Measurements from ENCODE around the gene CXCR5. TPM values are rescaled to one million over a fixed set of nuclear protein-coding genes. Genes with fewer than 3 reads are reported as not detected.

CXCR5 gene
- total RNA-seq, 1 experiment from 2014 or later = not detected

DNA sequence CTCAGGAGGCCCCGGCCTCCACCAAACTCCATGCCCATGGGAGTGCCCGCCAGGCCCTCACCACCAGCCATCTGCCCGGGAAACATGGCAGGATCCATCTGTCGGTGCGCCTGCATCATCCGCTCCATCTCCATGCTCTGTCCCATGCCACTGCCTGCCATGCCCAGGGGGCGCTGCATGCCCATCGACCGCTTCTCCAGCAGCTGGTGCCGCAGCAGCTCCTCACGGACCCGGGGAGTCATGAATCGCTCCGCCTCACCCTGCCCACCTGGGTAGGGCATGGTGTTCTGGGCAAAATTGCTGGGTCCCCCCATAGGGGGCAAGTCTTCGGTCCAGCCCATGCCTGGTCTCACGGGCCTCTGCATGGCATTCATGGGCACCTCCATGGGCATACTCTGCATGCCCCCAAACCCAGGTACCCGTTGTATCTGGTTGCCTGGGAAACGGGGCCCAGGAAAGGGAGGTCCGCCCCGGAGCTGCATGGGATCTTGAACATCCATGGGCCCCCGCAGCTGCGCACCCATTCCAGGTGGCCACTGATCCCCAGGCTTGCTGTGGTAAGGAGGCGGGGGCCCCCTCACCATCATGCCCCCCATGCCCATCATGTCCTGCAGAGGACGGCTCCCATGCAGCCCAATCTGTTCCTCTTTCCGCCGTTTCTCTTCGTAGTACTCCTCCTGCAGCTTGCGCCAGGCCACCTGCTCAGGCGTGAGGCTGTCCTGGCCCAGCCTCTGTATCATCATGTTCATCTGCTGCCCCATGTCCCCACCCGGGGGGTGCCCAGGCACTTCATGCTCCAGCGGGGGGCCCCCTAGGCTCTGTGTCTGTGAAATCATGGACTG, 18.0 kb downstream of the CXCR5 start:
- CTCF ChIA-PET = interaction anchor here (1.1 kb wide), 1 partner anchor 28 kb away, joined by 5 read pairs; no protein-coding TSS in a partner anchor
- TSS peak; percentile 1 for BruUV-seq (replicated peaks)
- H3K9me3 Mint-ChIP-seq (ENCODE audit: unreplicated experiment) = no peaks in the 10 kb centered on the region
- no peak for DNase-seq (ENCODE audit: unreplicated experiment)
- H3K4me3 Mint-ChIP-seq (ENCODE audit: unreplicated experiment) = no peak overlapping the region
- peaks cover 7% of the 10 kb centered on the region for H3K4me1 Mint-ChIP-seq (ENCODE audit: insufficient read depth, unreplicated experiment)
- POLR2A ChIA-PET = interaction anchor here (0.6 to 0.7 kb wide), 2 partner anchors 12 to 212 kb away, joined by 3 read pairs; no protein-coding TSS in a partner anchor
- H3K27ac Mint-ChIP-seq (ENCODE audit: low read depth, unreplicated experiment) = peak overlapping the region; percentile 79
- H3K27me3 Mint-ChIP-seq (ENCODE audit: insufficient read depth, unreplicated experiment) = no peaks in the 10 kb centered on the region
- H3K36me3 Mint-ChIP-seq (ENCODE audit: insufficient read depth, unreplicated experiment) = peaks cover 88% of the 10 kb centered on the region
- TF ChIP-seq, protein P1, sequence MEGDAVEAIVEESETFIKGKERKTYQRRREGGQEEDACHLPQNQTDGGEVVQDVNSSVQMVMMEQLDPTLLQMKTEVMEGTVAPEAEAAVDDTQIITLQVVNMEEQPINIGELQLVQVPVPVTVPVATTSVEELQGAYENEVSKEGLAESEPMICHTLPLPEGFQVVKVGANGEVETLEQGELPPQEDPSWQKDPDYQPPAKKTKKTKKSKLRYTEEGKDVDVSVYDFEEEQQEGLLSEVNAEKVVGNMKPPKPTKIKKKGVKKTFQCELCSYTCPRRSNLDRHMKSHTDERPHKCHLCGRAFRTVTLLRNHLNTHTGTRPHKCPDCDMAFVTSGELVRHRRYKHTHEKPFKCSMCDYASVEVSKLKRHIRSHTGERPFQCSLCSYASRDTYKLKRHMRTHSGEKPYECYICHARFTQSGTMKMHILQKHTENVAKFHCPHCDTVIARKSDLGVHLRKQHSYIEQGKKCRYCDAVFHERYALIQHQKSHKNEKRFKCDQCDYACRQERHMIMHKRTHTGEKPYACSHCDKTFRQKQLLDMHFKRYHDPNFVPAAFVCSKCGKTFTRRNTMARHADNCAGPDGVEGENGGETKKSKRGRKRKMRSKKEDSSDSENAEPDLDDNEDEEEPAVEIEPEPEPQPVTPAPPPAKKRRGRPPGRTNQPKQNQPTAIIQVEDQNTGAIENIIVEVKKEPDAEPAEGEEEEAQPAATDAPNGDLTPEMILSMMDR (IDR thresholded peaks at IDR 0.05; ENCODE audit: unreplicated experiment) = no peak
- intact Hi-C loops (cut with micrococcal nuclease) = no loop called here

DNA sequence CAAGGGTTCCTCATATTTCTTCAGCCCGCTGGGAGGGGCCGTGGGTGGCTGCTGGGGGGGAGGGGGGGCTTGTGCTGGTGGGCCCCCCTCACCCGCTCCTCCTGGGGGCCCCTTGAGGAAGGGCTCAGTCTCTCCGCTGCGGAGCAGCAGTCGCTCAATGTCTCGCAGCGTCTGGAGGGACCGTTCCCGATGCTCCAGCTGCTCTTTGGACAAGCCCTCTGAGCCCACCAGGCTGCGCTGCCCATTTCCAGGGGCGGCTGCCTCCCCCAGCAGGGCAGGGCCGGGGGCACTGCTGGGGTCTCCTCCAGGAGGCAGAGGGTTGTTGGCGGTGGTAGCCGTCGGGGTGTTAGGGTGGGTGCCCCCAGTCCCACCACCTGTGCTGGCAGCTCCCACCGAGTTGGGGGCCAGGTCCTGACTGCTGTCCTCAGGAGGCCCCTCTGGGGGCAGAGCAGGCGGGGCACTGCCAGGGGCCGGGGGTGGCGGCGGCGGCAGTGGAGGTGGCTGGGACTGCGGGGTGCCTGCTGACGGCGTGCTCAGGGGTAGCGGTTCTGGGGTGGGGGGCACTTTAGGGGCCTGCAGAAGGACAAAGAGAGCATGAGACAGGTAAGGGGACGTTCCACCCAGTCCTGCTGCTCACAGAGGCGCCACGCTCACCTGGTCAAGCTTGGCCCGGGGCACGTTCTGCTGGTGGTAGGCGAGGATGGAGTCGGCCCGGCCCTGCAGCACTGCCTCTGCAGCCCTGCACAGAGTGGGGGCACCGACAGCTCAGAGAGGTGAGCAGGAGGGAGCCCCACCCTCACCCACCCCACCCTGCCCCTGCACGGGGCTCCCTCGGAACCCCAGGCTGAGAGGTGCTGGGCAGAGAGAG, 18.9 kb downstream of the CXCR5 start:
- ChIA-PET CTCF (interaction anchor here (0.6 to 1.3 kb wide), 2 partner anchors 23 to 153 kb away, joined by 3 to 4 read pairs; partner anchors contain the start of gene BCL9L), POLR2A (interaction anchor here (0.7 kb wide), 1 partner anchor 213 kb away, joined by 3 read pairs; no protein-coding TSS in a partner anchor)
- Mint-ChIP-seq H3K9me3 (ENCODE audit: unreplicated experiment) (no peaks in the 10 kb centered on the region), H3K27me3 (ENCODE audit: insufficient read depth, unreplicated experiment) (no peaks in the 10 kb centered on the region), H3K36me3 (ENCODE audit: insufficient read depth, unreplicated experiment) (peaks cover 88% of the 10 kb centered on the region), H3K4me3 (ENCODE audit: unreplicated experiment) (no peak overlapping the region), H3K27ac (ENCODE audit: low read depth, unreplicated experiment) (no peak overlapping the region), H3K4me1 (ENCODE audit: insufficient read depth, unreplicated experiment) (peaks cover 15% of the 10 kb centered on the region)
- no TSS peak for BruUV-seq (replicated peaks)
- DNase-seq (ENCODE audit: unreplicated experiment) = no peak
- intact Hi-C loops (cut with micrococcal nuclease) = no loop called here
- TF ChIP-seq, protein P1 (IDR thresholded peaks at IDR 0.05; ENCODE audit: unreplicated experiment) = no peak

DNA sequence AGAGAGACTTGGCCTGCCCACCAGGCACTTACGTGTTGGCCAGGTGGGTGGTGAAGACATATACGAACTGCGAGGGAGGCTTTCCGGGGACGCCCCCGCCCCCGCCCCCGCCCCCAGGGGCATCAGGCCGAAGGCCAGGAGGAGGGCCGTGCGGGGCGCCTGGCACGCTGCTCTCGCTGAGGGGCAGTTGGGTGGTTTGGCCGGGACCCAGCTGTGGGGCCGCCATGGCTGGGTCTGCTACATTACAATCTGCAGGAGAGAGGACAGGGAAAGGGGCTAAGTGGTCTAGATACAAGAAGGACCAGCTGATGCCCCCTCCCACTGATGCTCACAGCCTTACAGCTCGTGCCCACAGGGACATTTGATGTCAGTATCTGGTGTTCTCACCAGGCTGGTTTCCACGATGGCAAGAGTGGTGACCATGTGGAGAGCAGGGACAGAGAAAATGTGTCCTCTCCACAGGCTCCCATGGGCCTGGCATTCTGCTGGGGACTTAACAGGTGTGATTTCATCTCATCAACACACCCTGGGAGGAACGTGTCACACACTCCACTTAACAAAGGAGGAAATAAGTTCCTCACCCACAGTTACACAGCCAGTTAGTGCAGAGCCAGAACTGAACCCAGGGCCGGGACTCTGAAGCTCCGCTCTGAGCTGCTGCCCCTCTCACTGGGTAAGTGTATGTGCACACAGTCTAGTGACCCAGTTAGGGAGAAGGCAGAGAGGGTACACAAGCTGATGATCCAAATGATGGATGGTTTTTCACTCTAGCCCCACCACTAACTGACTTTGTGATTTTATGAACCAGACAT, 19.7 kb downstream of the CXCR5 start:
- no peaks in the 10 kb centered on the region for H3K27me3 Mint-ChIP-seq (ENCODE audit: insufficient read depth, unreplicated experiment)
- BruUV-seq (replicated peaks) = no TSS peak
- CTCF ChIA-PET = interaction anchor here (0.5 to 3.1 kb wide), 5 partner anchors 22 to 211 kb away, joined by 3 to 20 read pairs (median 4); partner anchors contain the start of genes BCL9L and DDX6
- DNase-seq (ENCODE audit: unreplicated experiment) = no peak
- POLR2A ChIA-PET = no interaction called here
- TF ChIP-seq, protein P1 (IDR thresholded peaks at IDR 0.05; ENCODE audit: unreplicated experiment) = no peak
- H3K9me3 Mint-ChIP-seq (ENCODE audit: unreplicated experiment) = no peaks in the 10 kb centered on the region
- H3K36me3 Mint-ChIP-seq (ENCODE audit: insufficient read depth, unreplicated experiment) = peaks cover 88% of the 10 kb centered on the region
- H3K4me3 Mint-ChIP-seq (ENCODE audit: unreplicated experiment) = no peak overlapping the region
- no peak overlapping the region for H3K27ac Mint-ChIP-seq (ENCODE audit: low read depth, unreplicated experiment)
- intact Hi-C loops (cut with micrococcal nuclease) = no loop called here
- peaks cover 22% of the 10 kb centered on the region for H3K4me1 Mint-ChIP-seq (ENCODE audit: insufficient read depth, unreplicated experiment)

Measured in MCF 10A (cell line).